Spleen (tissue), 11 donors: ENCODE measurements around the gene DCXR. TPM values are rescaled to one million over a fixed set of nuclear protein-coding genes. Genes with fewer than 3 reads are reported as not detected.

Source experiments
- DNase-seq: peaks from one replicate; pipeline ENCODE4 v3.0.0-alpha.2; 2020
- H3K27ac ChIP-seq, 8 donors: fragments of 200-600 bp; sonication (generic) in 7 of 8; 1 replicate in 4 of 8; 2 replicates in 4 of 8; pipeline versions ENCODE4 v1.5.0 to v1.8.0; 2016 to 2021; ENCODE audit warnings: inconsistent platforms in 4 of 8, mild to moderate bottlenecking in 4 of 8, moderate library complexity in 1 of 8
- H3K27me3 ChIP-seq, 7 donors: fragments of 200-600 bp; sonication (generic) in 6 of 7; replicated peaks in 1 of 7; 1 replicate in 4 of 7; 2 replicates in 3 of 7; pipeline versions ENCODE4 v1.5.0 to v1.8.0; 2016 to 2021; ENCODE audit warnings: inconsistent platforms in 3 of 7, mild to moderate bottlenecking in 1 of 7
- H3K36me3 ChIP-seq, 6 donors: fragments of 200-600 bp; sonication (generic) in 5 of 6; 1 replicate in 4 of 6; 2 replicates in 2 of 6; pipeline versions ENCODE4 v1.5.0 to v1.8.0; 2016 to 2021; ENCODE audit warnings: inconsistent platforms in 2 of 6
- H3K4me1 ChIP-seq, 6 donors: fragments of 200-600 bp; sonication (generic) in 5 of 6; 1 replicate in 3 of 6; 2 replicates in 3 of 6; pipeline versions ENCODE4 v1.5.0 to v1.8.0; 2016 to 2021; ENCODE audit warnings: inconsistent platforms in 3 of 6
- H3K4me3 ChIP-seq, 8 donors: fragments of 200-600 bp; sonication (generic) in 7 of 8; 1 replicate in 4 of 8; 2 replicates in 4 of 8; pipeline versions ENCODE4 v1.5.0 to v1.8.0; 2016 to 2021; ENCODE audit warnings: inconsistent platforms in 4 of 8, mild to moderate bottlenecking in 4 of 8, moderate library complexity in 2 of 8
- H3K9me3 ChIP-seq, 8 donors: fragments of 200-600 bp; sonication (generic) in 7 of 8; 1 replicate in 4 of 8; 2 replicates in 4 of 8; pipeline versions ENCODE4 v1.5.0 to v1.8.0; 2016 to 2021; ENCODE audit warnings: inconsistent platforms in 4 of 8
- CTCF ChIP-seq, 11 experiments: fragments of 200-600 bp in 7 of 11; fragments of 450-650 bp in 4 of 11; sonication (generic) in 4 of 11; IDR thresholded peaks in 8 of 11; conservative IDR thresholded peaks in 3 of 11; 1 replicate in 7 of 11; 2 replicates in 4 of 11; pipeline versions ENCODE4 v1.4.0 to v1.8.0; 2016 to 2021; ENCODE audit warnings: antibody characterized with exemption in 11 of 11, inconsistent platforms in 4 of 11, mild to moderate bottlenecking in 1 of 11
- POLR2A ChIP-seq, 3 donors: fragments of 450-650 bp; IDR thresholded peaks; one replicate each; pipeline ENCODE4 v1.5.1; 2017; ENCODE audit warnings: antibody characterized with exemption in 3 of 3, mild to moderate bottlenecking in 1 of 3
- POLR2AphosphoS5 ChIP-seq, 3 donors: sonication (generic); formaldehyde crosslinking; IDR thresholded peaks; one replicate each; pipeline ENCODE4 v1.5.1; 2017; ENCODE audit warnings: antibody characterized with exemption in 3 of 3
- whole genome bisulfite sequencing, 5 donors: extraction: QIAGEN DNeasy Blood & Tissue Kit in 3 of 5; methylation state at CpG; one replicate each; pipeline versions ENCODE4 v1.1.5 to v1.1.7; 2013 to 2018; 5-methylcytosine and 5-hydroxymethylcytosine counted together
- intact Hi-C: fragments of 100-400 bp; cut with DNase I; formaldehyde crosslinking; loops from one replicate; pipeline ENCODE4 v1.15.0; 2023; ENCODE audit warnings: low total_unique reads
- polyA plus RNA-seq, 3 donors: library from polyadenylated mRNA; stranded (reverse); fragments of 200-250 nt; gene quantifications; one replicate each; pipeline ENCODE4 v1.2.1, GENCODE V29; 2013
- total RNA-seq, 7 donors: library from RNA; depleted of rRNA in 3 of 7; stranded (reverse); fragments of >200 nt in 3 of 7; fragmentation: NEBNext Ultra II Directional in 4 of 7; extraction: Animal tissue kit (Norgen Biotek cat#: 25700) in 4 of 7; gene quantifications; one replicate each; pipeline versions ENCODE4 v1.1.0 to v1.2.1, GENCODE V29; 2016 to 2021
- donor health status: healthy with polysubstance abuse.
- donor health status: DM: no; HTN: no; CAD: no; lungs with moderate emphysema.
- donor health status: DM: no; HTN: no; CAD: no.
- donor health status: Bipolar disorder and iron deficiency.
- donor health status: healthy.
- donor health status: DM: no; HTN: no; CAD: no.
- donor health status: DM: yes; HTN: yes; CAD: no.

Gene DCXR
- total and polyA plus RNA-seq, 10 donors: 44.2 to 88.0 (median 61.0) TPM

GRCh38 chr17:81996232-81996756, 41.2 kb downstream of the DCXR start:
- WGBS, 5 donors: 88 to 91% (median 90%) methylated on average over 6 to 28 of the region's 28 CpGs
- Histone ChIP-seq H3K9me3 (no peaks in the 10 kb centered on the region), H3K4me1 (peaks cover 0 to 13% (median 6%) of the 10 kb centered on the region in 6 donors), H3K36me3 (peaks cover 0 to 67% (median 5%) of the 10 kb centered on the region in 6 donors), H3K27me3 (no peaks in the 10 kb centered on the region), H3K27ac (no peak overlapping the region), H3K4me3 (no peak overlapping the region)
- DNase-seq: no peak
- intact Hi-C loops: no loop called here
- TF ChIP-seq POLR2A (IDR thresholded peaks at IDR 0.05) (no peak), CTCF (IDR thresholded peaks at IDR 0.05 in 8 of 11, conservative IDR thresholded peaks at IDR 0.05 in 3 of 11) (no peak), POLR2AphosphoS5 (IDR thresholded peaks at IDR 0.05) (no peak)

GRCh38 chr17:81995463-81996231, 41.9 kb downstream of the DCXR start:
- peaks cover 0 to 16% (median 6%) of the 10 kb centered on the region in 6 donors for H3K4me1 ChIP-seq
- peaks cover 0 to 70% (median 5%) of the 10 kb centered on the region in 6 donors for H3K36me3 ChIP-seq
- no peaks in the 10 kb centered on the region for H3K9me3 ChIP-seq
- no peak overlapping the region for H3K27ac ChIP-seq
- intact Hi-C loops: no loop called here
- WGBS, 5 donors: 93 to 98% (median 96%) methylated on average over 9 to 29 of the region's 29 CpGs
- H3K27me3 ChIP-seq: no peaks in the 10 kb centered on the region
- no peak overlapping the region for H3K4me3 ChIP-seq
- DNase-seq: no peak
- TF ChIP-seq POLR2A (IDR thresholded peaks at IDR 0.05) (no peak), POLR2AphosphoS5 (IDR thresholded peaks at IDR 0.05) (no peak), CTCF (IDR thresholded peaks at IDR 0.05 in 8 of 11, conservative IDR thresholded peaks at IDR 0.05 in 3 of 11) (no peak)

- Histone ChIP-seq H3K4me3 (no peak overlapping the region), H3K9me3 (no peaks in the 10 kb centered on the region), H3K27me3 (no peaks in the 10 kb centered on the region), H3K4me1 (peaks cover 0 to 16% (median 6%) of the 10 kb centered on the region in 6 donors), H3K27ac (no peak overlapping the region), H3K36me3 (peaks cover 0 to 74% (median 5%) of the 10 kb centered on the region in 6 donors)
- intact Hi-C loops: no loop called here
- no peak for DNase-seq
- 92 to 94% (median 94%) methylated on average over 33 to 39 of the region's 39 CpGs for whole genome bisulfite sequencing, 5 donors
- TF ChIP-seq CTCF (IDR thresholded peaks at IDR 0.05 in 8 of 11, conservative IDR thresholded peaks at IDR 0.05 in 3 of 11): no peak
- TF ChIP-seq POLR2A (IDR thresholded peaks at IDR 0.05): no peak
Measured at GRCh38 chr17:81994593-81995462, 42.7 kb downstream of the DCXR start.
